ENCODE measurements around the gene CCL17.

Gene CCL17

DNA sequence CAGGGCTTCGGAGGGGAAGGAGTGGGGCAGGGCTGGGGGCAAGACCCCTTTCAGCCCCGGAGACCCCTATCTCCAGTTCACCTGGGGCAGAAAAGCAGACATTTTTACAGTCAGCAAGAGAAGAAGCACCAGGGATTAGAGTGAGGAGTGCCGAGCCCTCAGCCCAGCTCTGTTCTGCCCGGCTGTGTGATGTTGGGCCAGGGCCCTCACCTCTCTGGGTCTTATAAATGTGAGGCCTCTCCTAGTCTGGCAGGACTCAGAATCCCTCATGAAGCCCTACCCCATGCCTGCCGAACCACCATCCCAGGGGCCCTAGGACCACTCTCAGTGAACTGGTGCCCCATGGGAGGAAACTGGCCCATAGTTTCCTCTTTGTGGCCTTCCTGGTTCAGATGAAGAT is 19.5 kb upstream of the CCL17 start:
- no peak for TF ChIP-seq CTCF (IDR thresholded peaks at IDR 0.05; ENCODE audit: insufficient read depth, missing control alignments)
- no peak for FAIRE-seq
- no peak for DNase-seq (ENCODE audit: insufficient read length, low spot score)

DNA sequence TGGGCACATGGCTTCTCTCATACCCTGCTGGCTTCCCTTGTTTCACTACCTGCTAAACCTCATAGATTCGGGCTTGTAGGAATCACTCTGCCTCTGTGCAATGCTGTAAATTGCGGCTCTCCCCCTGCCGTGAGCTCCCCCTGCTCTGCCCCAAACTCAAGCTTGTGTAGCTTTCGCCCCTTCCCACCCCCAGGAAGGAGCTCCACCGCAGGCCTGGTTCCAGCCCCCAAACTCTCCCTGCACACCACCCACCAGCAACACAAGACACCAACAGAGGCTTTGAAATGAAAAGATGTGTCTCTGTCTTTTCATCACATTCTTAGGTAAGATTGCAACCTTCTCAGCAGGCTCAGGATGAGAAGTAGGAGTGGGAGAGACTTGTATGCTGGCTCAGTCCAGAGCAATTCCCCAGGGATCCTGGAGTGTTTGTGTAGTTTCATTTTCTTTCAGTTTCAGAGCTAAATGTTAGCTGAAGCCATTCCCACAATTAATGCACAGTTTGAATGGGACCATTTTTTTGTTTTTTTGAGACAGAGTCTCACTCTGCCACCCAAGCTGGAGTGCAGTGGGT is 18.1 kb upstream of the CCL17 start:
- FAIRE-seq (no peak), DNase-seq (ENCODE audit: insufficient read length, low spot score) (no peak)
- TF ChIP-seq CTCF (IDR thresholded peaks at IDR 0.05; ENCODE audit: insufficient read depth, missing control alignments): no peak

DNA sequence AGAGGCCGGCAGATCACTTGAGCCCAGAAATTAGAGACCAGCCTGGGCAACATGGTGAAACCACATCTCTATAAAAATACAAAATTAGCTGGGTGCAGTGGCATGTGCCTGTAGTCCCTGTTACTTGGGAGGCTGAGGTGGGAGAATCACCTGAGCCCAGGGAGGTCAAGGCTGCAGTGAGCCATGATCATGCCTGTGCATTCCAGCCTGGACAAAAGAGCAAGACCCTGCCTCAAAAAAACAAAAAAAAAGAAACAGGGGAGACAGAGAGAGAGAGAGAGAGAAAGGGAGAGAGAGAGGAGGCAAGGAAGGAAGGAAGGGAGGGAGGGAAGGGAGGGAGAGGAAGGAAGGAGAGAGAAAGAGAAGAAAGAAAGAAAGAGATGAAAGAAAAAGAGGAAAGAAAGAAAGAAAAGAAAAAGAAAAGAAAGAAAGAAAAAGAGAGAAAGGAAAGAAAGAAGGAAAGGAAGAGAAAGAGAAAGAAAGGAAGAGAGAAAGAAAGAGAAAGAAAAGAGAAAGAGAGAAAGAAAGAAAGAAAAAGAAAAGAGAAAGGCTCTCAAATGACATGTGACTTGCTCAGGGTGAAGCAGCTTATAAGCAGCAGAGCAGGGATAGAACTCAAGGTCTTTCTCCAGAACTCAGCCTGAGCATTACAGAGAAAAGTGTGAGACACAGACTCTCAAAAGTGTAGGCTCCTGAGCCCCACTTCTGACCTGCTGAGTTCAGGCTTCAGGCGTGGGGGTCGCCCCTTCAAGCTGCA is 16.8 kb upstream of the CCL17 start:
- FAIRE-seq: no peak
- no peak for DNase-seq (ENCODE audit: insufficient read length, low spot score)
- no peak for TF ChIP-seq CTCF (IDR thresholded peaks at IDR 0.05; ENCODE audit: insufficient read depth, missing control alignments)

DNA sequence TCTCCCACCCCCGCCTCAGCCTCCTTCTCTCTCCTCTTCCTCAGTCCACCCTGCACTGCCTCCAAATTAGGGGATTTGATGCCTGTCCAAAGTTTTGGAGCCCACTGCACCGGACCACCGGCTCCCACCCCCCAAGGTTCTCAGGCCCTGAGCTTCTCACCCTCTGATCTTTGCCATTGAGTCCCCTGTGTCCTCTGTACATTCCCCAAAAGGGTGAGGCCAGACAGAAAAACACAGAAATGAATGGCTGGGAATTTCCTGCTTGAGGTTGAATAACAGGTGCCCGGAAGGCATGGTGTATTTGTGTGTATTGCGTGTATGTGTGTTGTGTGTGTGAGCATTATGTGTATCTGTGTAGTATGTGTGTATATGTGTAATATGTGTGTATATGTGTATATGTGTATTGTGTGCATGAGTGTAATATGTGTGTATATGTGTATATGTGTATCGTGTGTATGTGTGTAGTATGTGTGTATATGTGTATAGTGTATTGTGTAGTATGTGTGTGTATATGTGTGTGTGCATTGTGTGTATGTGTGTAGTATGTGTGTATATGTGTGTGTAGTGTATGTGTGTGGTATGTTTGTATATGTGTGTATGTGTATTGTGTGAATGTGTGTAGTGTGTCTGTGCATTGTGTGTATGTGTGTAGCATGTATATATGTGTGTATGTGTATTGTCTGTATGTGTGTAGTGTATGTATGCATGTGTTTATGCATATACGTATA is 16.0 kb upstream of the CCL17 start:
- DNase-seq (ENCODE audit: insufficient read length, low spot score): no peak
- TF ChIP-seq CTCF (IDR thresholded peaks at IDR 0.05; ENCODE audit: insufficient read depth, missing control alignments): no peak
- FAIRE-seq: no peak

GRCh38 chr16:57389087-57389468 is 15.5 kb upstream of the CCL17 start:
- no peak for FAIRE-seq
- no peak for TF ChIP-seq CTCF (IDR thresholded peaks at IDR 0.05; ENCODE audit: insufficient read depth, missing control alignments)
- no peak for DNase-seq (ENCODE audit: insufficient read length, low spot score)

DNA sequence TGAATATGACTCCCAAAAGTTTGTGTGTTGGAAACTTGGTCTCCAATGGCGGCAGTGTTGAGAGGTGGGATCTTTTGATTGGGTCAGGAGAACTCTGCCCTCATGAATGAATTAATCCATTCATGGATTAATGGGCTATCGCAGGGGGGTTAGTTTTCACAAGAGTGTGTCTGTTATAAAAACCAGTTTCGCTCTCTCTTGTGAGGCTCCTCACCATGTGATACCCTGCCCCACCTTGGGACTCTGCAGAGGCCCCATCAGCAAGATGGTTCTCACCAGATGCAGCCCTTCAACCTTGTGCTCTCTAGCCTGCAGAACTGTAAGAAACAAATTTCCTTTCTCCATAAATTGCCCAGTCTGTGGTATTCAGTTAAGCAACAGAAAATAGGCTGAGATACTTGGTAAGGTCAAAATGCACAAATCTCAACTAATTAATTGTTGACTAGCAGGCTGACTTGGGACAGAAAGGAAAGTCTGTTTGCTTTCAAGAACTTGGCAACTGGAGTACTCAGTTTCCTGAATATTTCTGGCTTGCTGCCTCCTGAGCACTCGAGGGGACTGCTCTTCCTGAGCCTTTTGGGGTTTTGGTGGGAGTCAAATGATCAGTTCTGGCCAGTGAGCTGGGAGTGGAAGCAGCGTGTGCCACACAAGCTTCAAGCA is 13.8 kb upstream of the CCL17 start:
- no peak for TF ChIP-seq CTCF (IDR thresholded peaks at IDR 0.05; ENCODE audit: insufficient read depth, missing control alignments)
- no peak for DNase-seq (ENCODE audit: insufficient read length, low spot score)
- FAIRE-seq: no peak

Measured in D721Med (cell line).